Measurements from ENCODE around the gene ZSCAN5C. TPM values are rescaled to one million over a fixed set of nuclear protein-coding genes. Genes with fewer than 3 reads are reported as not detected.

ZSCAN5C gene
- total and polyA plus RNA-seq, 2 donors from 2014 or later: not detected

GRCh38 chr19:56176881-56177280 is 25.2 kb upstream of the ZSCAN5C start:
- no peaks in the 10 kb centered on the region for H3K27me3 ChIP-seq (ENCODE audit: control insufficient read depth, insufficient read depth, low read length)
- no peaks in the 10 kb centered on the region for H3K4me1 ChIP-seq (ENCODE audit: control insufficient read depth in 2 of 3, insufficient read depth in 2 of 3, low read depth in 1 of 3, low read length in 3 of 3)
- FAIRE-seq (no peak), DNase-seq (peak in 1 of 5 donors; percentile 37)
- no peak overlapping the region for H3K4me3 ChIP-seq (ENCODE audit: low read length in 3 of 3)
- H3K9me3 ChIP-seq (ENCODE audit: control insufficient read depth in 2 of 3, insufficient read depth in 1 of 3, low read length in 3 of 3): no peaks in the 10 kb centered on the region
- H3K9ac ChIP-seq (ENCODE audit: low read length in 3 of 3): no peak overlapping the region
- intact Hi-C loops (cut with DNase I): loop anchor here (10.0 kb wide), 1 partner anchor 102 kb away; no protein-coding TSS in a partner anchor
- no peaks in the 10 kb centered on the region for H3K36me3 ChIP-seq (ENCODE audit: control insufficient read depth in 2 of 3, insufficient read depth in 3 of 3, low read length in 3 of 3)
- no peak for TF ChIP-seq CTCF (IDR thresholded peaks at IDR 0.05; ENCODE audit: borderline replicate concordance, extremely low read depth, insufficient read depth)
- no peak overlapping the region for H3K27ac ChIP-seq (ENCODE audit: low read depth in 2 of 2, low read length in 2 of 2)

GRCh38 chr19:56177564-56178243 is 24.4 kb upstream of the ZSCAN5C start:
- no peaks in the 10 kb centered on the region for H3K36me3 ChIP-seq (ENCODE audit: control insufficient read depth in 2 of 3, insufficient read depth in 3 of 3, low read length in 3 of 3)
- peak in 1 of 5 donors; percentile 15 for DNase-seq
- no peak for TF ChIP-seq CTCF (IDR thresholded peaks at IDR 0.05; ENCODE audit: borderline replicate concordance, extremely low read depth, insufficient read depth)
- intact Hi-C loops (cut with DNase I): loop anchor here (10.0 kb wide), 1 partner anchor 103 kb away; no protein-coding TSS in a partner anchor
- no peak overlapping the region for H3K4me3 ChIP-seq (ENCODE audit: low read length in 3 of 3)
- H3K9ac ChIP-seq (ENCODE audit: low read length in 3 of 3): no peak overlapping the region
- H3K9me3 ChIP-seq (ENCODE audit: control insufficient read depth in 2 of 3, insufficient read depth in 1 of 3, low read length in 3 of 3): no peaks in the 10 kb centered on the region
- H3K27ac ChIP-seq (ENCODE audit: low read depth in 2 of 2, low read length in 2 of 2): no peak overlapping the region
- no peaks in the 10 kb centered on the region for H3K4me1 ChIP-seq (ENCODE audit: control insufficient read depth in 2 of 3, insufficient read depth in 2 of 3, low read depth in 1 of 3, low read length in 3 of 3)
- no peak for FAIRE-seq
- H3K27me3 ChIP-seq (ENCODE audit: control insufficient read depth, insufficient read depth, low read length): no peaks in the 10 kb centered on the region

GRCh38 chr19:56189785-56190184 is 12.3 kb upstream of the ZSCAN5C start:
- no peaks in the 10 kb centered on the region for H3K36me3 ChIP-seq (ENCODE audit: control insufficient read depth in 2 of 3, insufficient read depth in 3 of 3, low read length in 3 of 3)
- no peaks in the 10 kb centered on the region for H3K4me1 ChIP-seq (ENCODE audit: control insufficient read depth in 2 of 3, insufficient read depth in 2 of 3, low read depth in 1 of 3, low read length in 3 of 3)
- DNase-seq: no peak
- H3K27ac ChIP-seq (ENCODE audit: low read depth in 2 of 2, low read length in 2 of 2): no peak overlapping the region
- no peak overlapping the region for H3K4me3 ChIP-seq (ENCODE audit: low read length in 3 of 3)
- no peaks in the 10 kb centered on the region for H3K9me3 ChIP-seq (ENCODE audit: control insufficient read depth in 2 of 3, insufficient read depth in 1 of 3, low read length in 3 of 3)
- H3K27me3 ChIP-seq (ENCODE audit: control insufficient read depth, insufficient read depth, low read length): no peaks in the 10 kb centered on the region
- no peak overlapping the region for H3K9ac ChIP-seq (ENCODE audit: low read length in 3 of 3)
- no peak for FAIRE-seq
- intact Hi-C loops (cut with DNase I): no loop called here
- TF ChIP-seq CTCF (IDR thresholded peaks at IDR 0.05; ENCODE audit: borderline replicate concordance, extremely low read depth, insufficient read depth): no peak

Measured in kidney (tissue), 14 donors.